NT2/D1 (cell line): ENCODE measurements around the gene ROR1.

Experiments
- DNase-seq: peaks from one replicate; pipeline ENCODE4 v3.0.0-alpha.2; 2011; ENCODE audit warnings: low read depth, low spot score
- H3K27me3 ChIP-seq: 2 replicates; pipeline ENCODE4 v1.6.0; 2011; ENCODE audit warnings: mild to moderate bottlenecking; ENCODE audit not compliant: insufficient read length, insufficient read depth
- H3K36me3 ChIP-seq: 2 replicates; pipeline ENCODE4 v1.6.1; 2011; ENCODE audit warnings: mild to moderate bottlenecking, low read length, mixed read lengths; ENCODE audit not compliant: insufficient read depth, insufficient read length
- H3K4me1 ChIP-seq: 2 replicates; pipeline ENCODE4 v1.5.1; 2011; ENCODE audit not compliant: insufficient read depth, insufficient read length
- H3K4me3 ChIP-seq: 2 replicates; pipeline ENCODE4 v1.5.1; 2011; ENCODE audit warnings: low read depth; ENCODE audit not compliant: insufficient read length
- H3K9ac ChIP-seq: 2 replicates; pipeline ENCODE4 v1.6.0; 2011; ENCODE audit warnings: low read depth; ENCODE audit not compliant: insufficient read length
- H3K9me3 ChIP-seq: 2 replicates; pipeline ENCODE4 v1.5.1; 2011; ENCODE audit warnings: mild to moderate bottlenecking, low read length; ENCODE audit not compliant: insufficient read depth
- SUZ12 ChIP-seq: IDR thresholded peaks from 2 replicates; pipeline ENCODE4 v1.6.1; 2011; ENCODE audit not compliant: insufficient read length, insufficient read depth; ENCODE audit errors: extremely low read depth
- YY1 ChIP-seq: IDR thresholded peaks from 2 replicates; pipeline ENCODE4 v1.6.1; 2011; ENCODE audit not compliant: insufficient read length, insufficient read depth
- ZNF274 ChIP-seq: IDR thresholded peaks from 2 replicates; pipeline ENCODE4 v1.6.1; 2011; ENCODE audit warnings: mild to moderate bottlenecking, low read depth, low read length

ROR1 gene

GRCh38 chr1:63923302-63923701, 149.5 kb downstream of the ROR1 start:
- H3K4me3 ChIP-seq, result no peak overlapping the region
- H3K4me1 ChIP-seq, result no peaks in the 10 kb centered on the region
- H3K9ac ChIP-seq, result no peak overlapping the region
- H3K36me3 ChIP-seq, result no peaks in the 10 kb centered on the region
- TF ChIP-seq YY1, result no peak
- no peak for TF ChIP-seq SUZ12
- H3K9me3 ChIP-seq, result no peaks in the 10 kb centered on the region
- DNase-seq, result no peak
- no peaks in the 10 kb centered on the region for H3K27me3 ChIP-seq

DNA sequence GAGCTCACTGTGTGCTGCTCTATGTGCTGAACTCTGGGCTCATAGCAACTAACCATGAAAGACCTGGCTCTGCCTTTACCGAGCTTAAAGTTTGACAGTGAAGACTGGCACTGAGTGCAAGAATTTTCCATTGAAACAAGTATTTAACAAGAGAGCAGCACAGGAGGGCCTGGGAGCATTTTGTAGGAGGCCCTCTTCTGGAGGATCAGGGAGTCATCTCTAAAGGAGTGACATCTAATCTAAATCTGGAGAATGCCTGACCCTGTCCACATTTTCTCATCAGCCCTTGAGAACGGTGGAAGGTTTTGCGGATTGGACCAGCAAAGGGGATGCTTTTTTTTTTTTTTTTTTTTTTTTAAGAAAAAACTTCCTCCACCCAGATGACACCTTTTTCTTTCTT, 150.8 kb downstream of the ROR1 start:
- Histone ChIP-seq H3K9me3 (no peaks in the 10 kb centered on the region), H3K36me3 (no peaks in the 10 kb centered on the region), H3K9ac (no peak overlapping the region), H3K4me3 (no peak overlapping the region), H3K4me1 (no peaks in the 10 kb centered on the region), H3K27me3 (no peaks in the 10 kb centered on the region)
- no peak for DNase-seq
- no peak for TF ChIP-seq ZNF274
- no peak for TF ChIP-seq YY1
- no peak for TF ChIP-seq SUZ12

GRCh38 chr1:63928186-63929105, 154.6 kb downstream of the ROR1 start:
- Histone ChIP-seq H3K4me3 (no peak overlapping the region), H3K27me3 (no peaks in the 10 kb centered on the region), H3K36me3 (no peaks in the 10 kb centered on the region), H3K9me3 (no peaks in the 10 kb centered on the region), H3K9ac (no peak overlapping the region), H3K4me1 (no peaks in the 10 kb centered on the region)
- no peak for DNase-seq
- TF ChIP-seq SUZ12, result no peak
- TF ChIP-seq YY1, result no peak
- TF ChIP-seq ZNF274, result no peak

DNA sequence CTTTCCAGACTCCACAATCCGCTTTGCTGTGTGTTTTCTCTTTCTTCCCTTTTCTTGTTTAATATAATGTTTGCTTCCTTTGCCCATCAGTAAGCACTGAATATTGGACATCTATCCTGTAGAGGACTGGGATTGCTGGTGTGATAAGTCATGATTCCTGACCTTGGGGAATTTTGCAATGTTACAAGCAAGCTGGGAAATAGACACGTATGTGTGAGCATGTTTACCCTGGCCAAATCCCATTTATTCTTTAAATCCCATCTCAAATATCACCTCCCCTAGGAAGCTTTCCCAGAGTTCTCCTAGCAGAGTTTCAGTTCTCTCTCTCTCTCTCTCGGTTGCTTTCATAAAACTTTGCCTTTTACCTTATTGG, 155.3 kb downstream of the ROR1 start:
- Histone ChIP-seq H3K4me3 (no peak overlapping the region), H3K9ac (no peak overlapping the region), H3K27me3 (no peaks in the 10 kb centered on the region), H3K4me1 (no peaks in the 10 kb centered on the region), H3K9me3 (no peaks in the 10 kb centered on the region), H3K36me3 (no peaks in the 10 kb centered on the region)
- no peak for DNase-seq
- TF ChIP-seq YY1 (no peak), SUZ12 (no peak), ZNF274 (no peak)

DNA sequence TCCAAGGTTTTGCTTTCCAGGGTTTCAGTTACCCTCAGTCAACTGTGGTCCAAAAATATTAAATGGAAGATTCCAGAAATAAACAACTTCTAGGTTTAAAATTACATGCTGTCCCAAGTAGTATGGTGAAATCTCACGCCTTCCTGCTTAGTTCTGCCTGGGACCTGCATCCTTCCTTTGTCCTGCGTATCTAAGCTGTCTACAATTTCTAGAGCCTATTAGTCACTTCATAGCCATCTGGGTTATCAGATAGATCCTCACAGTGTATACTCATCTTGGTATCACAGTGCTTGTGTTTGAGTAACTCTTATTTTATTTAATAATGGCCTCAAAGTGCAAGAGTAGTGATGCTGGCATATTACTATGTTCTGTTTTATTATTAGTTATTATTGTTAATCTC, 157.7 kb downstream of the ROR1 start:
- Histone ChIP-seq H3K4me1 (no peaks in the 10 kb centered on the region), H3K9me3 (no peaks in the 10 kb centered on the region), H3K27me3 (no peaks in the 10 kb centered on the region), H3K9ac (no peak overlapping the region), H3K4me3 (no peak overlapping the region), H3K36me3 (no peaks in the 10 kb centered on the region)
- TF ChIP-seq YY1, result no peak
- no peak for TF ChIP-seq ZNF274
- TF ChIP-seq SUZ12, result no peak
- DNase-seq, result no peak

GRCh38 chr1:63934697-63935096, 160.9 kb downstream of the ROR1 start:
- no peaks in the 10 kb centered on the region for H3K9me3 ChIP-seq
- H3K27me3 ChIP-seq, result no peaks in the 10 kb centered on the region
- H3K36me3 ChIP-seq, result no peaks in the 10 kb centered on the region
- no peak for TF ChIP-seq YY1
- no peak for TF ChIP-seq SUZ12
- no peak for TF ChIP-seq ZNF274
- H3K9ac ChIP-seq, result no peak overlapping the region
- no peak overlapping the region for H3K4me3 ChIP-seq
- H3K4me1 ChIP-seq, result no peaks in the 10 kb centered on the region
- no peak for DNase-seq

DNA sequence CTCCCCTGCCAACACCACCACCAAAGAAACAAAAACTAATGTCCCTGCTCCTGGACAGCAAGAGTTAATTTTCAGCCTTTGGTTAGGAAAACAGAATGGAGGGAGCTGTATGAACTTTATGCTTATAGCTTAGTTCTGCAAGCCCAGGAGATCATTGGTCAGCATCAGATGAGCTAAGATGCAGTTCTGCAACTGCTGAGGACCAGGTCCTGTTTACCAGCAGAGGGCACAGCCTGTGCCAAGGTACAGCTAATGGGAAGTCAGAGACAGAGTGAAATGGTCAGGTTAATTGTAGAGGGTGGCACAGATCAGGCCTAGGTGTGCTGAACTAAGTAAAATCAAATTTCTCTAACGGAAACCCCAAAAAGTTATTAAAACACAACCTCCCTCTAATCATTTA, 161.3 kb downstream of the ROR1 start:
- TF ChIP-seq SUZ12 (no peak), ZNF274 (no peak), YY1 (no peak)
- no peak for DNase-seq

More for the DNA sequence above, 161.3 kb downstream of the ROR1 start:
- Histone ChIP-seq H3K9me3 (no peaks in the 10 kb centered on the region), H3K4me3 (no peak overlapping the region), H3K9ac (no peak overlapping the region), H3K27me3 (no peaks in the 10 kb centered on the region), H3K36me3 (no peaks in the 10 kb centered on the region), H3K4me1 (no peaks in the 10 kb centered on the region)
